HG02623 (cell line): Measurements from ENCODE around the gene ZMYND19.
"Not testable (repeated sequence)": the region's sequence is repeated elsewhere in the genome, so short reads cannot be mapped to it uniquely, and the experiment has no call there.

ENCODE experiments used
- ATAC-seq: cut with Tn5 transposase; IDR thresholded peaks from one replicate; pipeline ENCODE4 v1.9.1; 2021; ENCODE audit warnings: moderate library complexity; ENCODE audit not compliant: unreplicated experiment

Gene ZMYND19

DNA sequence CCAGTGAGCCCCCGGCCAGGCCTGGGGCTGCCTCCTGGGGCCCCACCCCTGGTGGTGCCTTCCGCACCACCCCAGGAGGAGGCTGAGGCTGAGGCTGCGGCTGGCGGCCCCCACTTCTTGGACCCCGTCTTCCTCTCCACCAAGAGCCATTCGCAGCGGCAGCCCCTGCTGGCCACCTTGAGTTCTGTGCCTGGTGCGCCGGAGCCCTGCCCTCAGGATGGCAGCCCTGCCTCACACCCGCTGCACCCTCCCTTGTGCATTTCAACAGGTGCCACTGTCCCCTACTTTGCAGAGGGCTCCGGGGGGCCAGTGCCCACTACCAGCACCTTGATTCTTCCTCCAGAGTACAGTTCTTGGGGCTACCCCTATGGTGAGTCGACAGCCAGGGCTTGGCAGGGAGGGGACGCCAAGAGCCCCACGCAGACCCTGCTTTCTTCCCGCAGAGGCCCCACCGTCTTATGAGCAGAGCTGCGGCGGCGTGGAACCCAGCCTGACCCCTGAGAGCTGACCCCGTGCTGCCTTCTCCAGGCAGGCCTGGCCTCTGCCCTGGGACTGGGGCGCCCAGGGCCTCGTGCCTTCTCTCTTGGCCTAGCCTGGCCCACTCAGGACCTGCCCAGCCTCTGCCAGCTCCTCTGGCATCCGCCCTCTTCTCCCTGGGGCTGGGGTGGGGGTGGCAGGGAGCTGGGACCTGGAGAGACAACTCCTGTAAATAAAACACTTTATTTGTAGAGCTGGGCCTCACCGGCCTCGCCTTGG lies 24.5 kb upstream of the ZMYND19 start:
- ATAC-seq = no peak

- ATAC-seq = no peak
Measured at GRCh38 chr9:137613738-137614523, 23.6 kb upstream of the ZMYND19 start.

DNA sequence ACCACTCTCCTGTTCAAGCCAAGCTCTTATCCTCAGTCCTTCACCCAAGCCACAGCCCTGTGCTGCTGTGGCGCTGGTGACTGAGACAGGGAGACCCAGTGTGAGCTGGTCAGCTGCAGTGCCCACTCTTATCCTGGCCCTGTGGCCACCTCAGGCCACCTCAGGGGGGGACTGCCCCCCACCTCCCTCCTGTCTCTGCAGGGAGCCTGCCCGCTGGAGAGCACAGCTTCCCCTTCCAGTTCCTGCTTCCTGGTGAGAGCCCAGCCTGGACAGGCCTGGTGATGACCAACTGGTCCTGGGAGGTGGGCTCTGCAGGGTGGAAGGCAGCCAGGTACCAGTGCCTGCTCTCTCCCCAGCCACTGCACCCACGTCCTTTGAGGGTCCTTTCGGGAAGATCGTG lies 22.9 kb upstream of the ZMYND19 start:
- no peak for ATAC-seq

DNA sequence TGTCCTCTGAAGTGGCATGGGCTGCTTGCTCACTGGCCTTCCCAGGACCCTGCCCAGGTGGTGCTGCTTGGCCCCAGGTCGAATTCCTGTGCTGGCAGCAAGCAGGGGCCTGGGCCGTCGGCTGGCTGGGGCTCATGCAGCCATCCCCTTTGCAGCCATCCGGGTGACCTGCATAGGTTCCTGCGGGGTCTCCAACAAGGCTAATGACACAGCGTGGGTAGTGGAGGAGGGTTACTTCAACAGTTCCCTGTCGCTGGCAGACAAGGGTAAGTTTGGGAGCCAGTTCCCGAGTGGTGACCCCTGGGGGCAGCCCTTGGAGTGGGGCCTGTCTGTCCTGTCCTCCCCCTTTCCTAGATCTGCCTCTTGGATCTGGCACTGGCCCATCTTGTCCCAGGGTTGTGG lies 22.4 kb upstream of the ZMYND19 start:
- ATAC-seq = no peak

- ATAC-seq = no peak
Measured at GRCh38 chr9:137611623-137612609, 21.6 kb upstream of the ZMYND19 start.

DNA sequence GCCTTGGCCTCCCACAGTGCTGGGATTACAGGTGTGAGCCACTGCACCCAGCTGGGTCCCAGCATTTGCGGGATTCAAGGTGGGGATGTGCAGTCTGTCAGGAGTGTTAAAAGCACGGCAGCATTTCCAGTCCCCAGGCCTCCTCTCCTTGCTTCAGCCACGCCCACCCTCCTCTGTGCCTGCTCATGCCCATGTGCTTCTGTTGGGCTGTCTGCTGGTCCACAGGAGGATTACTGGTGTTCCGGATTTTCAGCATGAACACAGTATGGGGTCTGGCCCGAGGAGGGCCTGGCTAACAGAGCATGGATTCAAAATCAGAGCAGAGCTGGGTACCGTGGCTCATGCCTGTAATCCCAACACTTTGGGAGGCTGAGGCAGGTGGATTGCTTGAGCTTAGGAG lies 20.6 kb upstream of the ZMYND19 start:
- no peak for ATAC-seq

DNA sequence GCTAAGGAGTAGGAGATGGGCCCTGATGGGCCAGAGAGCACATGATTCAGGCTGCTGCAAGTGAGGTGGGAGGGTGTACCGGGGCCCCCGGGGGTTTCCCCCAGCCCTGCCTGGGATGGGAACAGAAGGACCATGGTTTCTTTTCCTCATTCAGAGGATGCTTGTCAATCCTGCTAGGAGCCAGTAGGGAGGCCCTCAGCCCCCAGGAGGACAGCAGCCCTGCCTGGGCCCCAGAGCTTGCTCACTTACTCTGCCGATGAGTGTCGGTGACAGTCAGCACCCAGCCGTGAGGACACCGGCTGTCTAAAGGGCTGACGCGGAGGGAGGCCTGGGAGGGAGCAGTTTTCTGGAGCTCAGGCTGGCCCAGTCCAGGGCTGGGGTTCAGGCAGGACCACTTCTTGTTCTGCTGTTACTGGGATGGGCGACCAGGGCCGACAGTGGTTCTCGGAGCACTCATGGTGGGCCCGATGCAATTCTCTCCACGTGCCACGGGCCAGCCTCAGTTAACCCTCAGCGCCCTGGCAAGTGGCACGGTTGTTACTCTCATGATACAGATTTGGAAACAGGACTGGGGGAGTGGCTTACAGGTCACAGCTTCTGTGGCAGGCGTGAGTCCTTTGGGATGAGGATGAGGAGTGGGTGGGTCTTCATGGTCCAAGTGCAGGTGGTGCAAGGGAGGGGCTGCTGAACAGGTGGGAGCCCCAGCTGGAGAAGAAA lies 17.0 kb upstream of the ZMYND19 start:
- ATAC-seq = no peak

DNA sequence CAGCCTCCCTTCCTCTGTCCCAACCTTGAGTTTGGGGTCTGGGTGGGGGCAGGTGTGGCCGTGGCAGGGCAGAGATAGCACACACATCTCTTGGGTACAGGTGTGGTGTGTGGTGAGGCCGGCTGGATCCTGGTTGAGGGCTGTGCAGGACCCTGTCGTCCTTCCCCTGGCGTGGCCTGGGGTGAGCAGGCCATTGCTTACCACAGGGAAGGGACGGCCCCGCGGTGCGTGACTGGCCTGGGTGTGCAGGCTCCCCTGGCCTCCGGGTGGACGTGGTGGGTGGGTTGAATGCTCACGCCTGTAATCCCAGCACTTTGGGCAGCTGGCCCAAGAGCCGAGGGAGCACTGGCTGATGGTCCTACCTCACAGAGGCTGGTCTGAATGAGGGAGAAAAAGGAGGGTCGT lies 16.4 kb upstream of the ZMYND19 start:
- no peak for ATAC-seq

DNA sequence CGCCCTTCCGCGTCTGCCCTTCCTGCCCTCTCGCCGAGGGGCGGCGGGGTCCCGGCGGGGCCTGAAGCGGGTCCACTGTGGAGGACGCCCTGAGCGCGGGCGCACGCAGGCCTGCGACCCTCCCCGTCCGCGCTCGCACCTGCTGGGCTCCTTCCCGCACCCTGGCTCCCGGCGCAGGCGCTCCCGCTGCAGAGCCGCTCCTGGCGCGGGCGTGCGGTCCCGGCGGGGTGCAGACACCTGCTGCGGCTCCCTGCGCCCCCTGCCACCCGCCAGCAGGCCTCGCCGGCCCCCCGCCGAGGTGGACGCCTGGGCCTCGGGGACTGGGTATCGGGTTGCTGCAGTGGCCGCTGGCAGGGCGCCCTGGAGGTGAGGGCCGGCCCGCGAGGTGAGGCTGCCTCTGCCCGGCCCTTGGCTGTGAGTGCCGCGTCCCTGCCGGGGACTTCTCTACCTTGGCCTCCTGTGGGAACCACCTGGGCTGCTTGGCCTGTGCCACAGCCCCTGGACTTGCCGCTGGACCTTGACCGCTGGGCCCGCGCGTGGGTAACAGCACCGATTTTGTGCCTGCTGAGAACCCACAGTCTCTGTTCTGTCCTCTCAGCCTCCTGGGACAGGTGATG lies 15.8 kb upstream of the ZMYND19 start:
- ATAC-seq = no peak

GRCh38 chr9:137605121-137606004 lies 15.1 kb upstream of the ZMYND19 start, which contains the start of gene ARRDC1:
ARRDC1 (plus strand) TSS chr9:137605686; CDS start chr9:137605718, 32 bp downstream.
- peak; percentile 68 for ATAC-seq

DNA sequence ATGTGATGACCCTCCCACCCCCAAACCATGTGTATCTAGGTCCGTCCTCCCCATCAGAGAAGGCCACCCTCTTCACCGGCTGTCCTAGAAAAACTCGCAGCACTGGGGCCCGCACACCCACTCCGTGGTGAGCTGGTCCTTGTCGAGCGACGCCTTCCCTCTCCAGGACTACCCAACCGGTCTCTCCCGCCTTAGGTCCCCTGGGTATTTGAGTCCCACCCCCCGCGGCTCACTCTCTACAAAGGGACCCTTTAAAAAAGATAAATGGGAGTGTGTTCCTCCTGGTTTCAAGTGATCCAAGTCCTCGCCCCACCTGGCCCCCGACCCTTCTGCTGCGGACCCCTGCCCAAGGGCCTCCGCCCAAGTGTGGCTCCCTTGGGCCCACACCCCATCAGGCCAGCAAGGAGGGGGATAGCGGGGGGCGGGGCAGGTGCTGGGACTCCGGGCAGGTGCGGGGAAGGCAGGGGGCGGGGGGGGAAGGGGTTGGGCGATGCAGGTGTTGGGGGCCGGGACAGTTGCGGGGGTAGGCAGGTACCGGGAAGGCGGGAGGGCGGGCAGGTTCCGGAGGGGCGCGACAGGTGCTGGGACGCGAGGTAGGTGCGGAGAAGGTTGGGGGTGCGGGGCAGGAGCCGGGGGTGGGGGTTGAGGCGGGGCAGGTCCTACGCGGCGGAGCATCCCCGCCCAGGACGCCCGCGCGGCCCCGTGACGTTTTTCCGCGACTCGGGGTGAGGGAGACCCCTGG lies 14.2 kb upstream of the ZMYND19 start:
- no peak for ATAC-seq

- ATAC-seq = no peak
Measured at GRCh38 chr9:137603879-137604278, 13.6 kb upstream of the ZMYND19 start.

DNA sequence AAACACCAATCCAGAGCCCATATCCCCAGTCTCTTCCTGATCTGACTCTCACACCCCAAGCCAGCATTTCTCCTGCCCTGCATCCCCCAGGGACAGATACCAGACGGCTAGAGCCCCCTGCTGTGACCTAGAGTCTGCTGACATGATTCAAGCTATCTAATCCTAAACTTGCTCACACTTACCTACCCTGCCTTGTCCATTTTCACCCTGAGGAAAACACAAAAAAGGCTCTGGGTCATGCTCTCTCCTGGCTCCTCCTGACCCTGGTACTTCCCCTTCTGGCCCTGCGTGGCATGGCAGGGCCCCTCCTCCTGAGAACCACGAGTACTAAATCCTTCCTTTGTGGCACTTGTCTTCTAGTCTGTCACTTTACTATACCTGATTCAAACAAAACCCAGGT lies 12.3 kb upstream of the ZMYND19 start:
- ATAC-seq = no peak

GRCh38 chr9:137598943-137599342 lies 8.6 kb upstream of the ZMYND19 start:
- no peak for ATAC-seq

DNA sequence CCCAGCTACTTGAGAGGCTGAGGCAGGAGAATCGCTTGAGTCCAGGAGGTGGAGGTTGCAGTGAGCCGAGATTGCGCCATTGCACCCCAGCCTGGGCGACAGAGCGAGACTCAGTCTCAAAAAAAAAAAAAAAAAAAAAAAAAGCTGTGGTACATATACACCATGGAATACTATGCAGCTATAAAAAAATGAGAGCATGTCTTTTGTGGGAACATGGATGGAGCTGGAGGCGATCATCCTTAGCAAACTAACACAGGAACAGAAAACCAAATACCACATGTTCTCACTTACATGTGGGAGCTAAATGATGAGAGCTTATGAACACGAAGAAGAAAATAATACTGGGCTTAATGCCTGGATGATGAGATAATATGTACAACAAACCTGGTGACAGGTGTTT lies 6.3 kb upstream of the ZMYND19 start:
- ATAC-seq = not testable (repeated sequence)

DNA sequence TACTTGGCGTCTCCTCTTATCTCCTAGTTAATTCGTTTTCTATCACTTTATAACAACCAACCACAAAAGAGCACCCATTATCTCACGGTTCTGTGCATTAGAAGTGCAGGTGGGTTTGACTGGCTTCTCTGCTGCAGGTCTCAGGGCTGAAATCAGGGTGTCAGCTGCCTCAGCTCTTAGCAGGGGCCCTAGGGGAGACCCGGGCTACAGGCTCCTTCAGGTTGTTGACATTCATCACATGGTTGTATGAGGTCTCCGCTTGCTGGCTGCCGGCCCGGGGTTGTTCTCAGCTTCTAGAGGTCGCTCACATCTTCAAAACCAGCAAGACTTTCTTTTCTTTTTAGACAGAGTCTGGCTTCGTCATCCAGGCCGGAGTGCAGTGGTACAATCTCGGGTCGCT lies 2.9 kb upstream of the ZMYND19 start:
- no peak for ATAC-seq

GRCh38 chr9:137592767-137593166 lies 2.5 kb upstream of the ZMYND19 start:
- ATAC-seq = no peak

DNA sequence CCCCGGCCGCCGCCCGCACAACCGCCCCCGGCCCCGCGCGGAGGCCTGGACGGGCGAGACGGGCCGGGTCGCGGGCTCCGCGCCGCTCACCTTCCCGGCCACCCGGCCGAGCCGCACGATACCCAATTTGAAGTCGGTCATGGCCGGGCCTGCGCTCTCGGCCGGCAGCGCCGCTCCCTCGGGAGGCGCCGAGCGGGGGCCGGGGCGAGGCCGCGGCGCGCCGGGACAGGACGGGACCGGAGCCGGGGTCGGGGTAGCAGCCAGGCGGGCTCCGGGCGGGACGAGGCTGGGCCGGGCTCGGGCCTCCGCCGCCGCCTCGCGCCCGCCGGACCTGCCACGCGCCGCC lies 216 bp downstream of the ZMYND19 start:
- ATAC-seq = no peak
